Peyer's patch (tissue), 4 donors: ENCODE results near the gene GLRX5. TPM values are rescaled to one million over a fixed set of nuclear protein-coding genes. Genes with fewer than 3 reads are reported as not detected.

Experiments used
- DNase-seq, 3 donors: peaks; one replicate each; pipeline ENCODE4 v3.0.0-alpha.2; 2017 to 2019
- H3K27ac ChIP-seq, 4 donors: fragments of 200-600 bp; sonication (generic); one replicate each; pipeline ENCODE4 v1.5.1; 2016 to 2019
- H3K27me3 ChIP-seq, 2 donors: fragments of 200-600 bp; sonication (generic); one replicate each; pipeline ENCODE4 v1.5.1; 2019
- H3K36me3 ChIP-seq, 3 donors: fragments of 200-600 bp; sonication (generic); one replicate each; pipeline ENCODE4 v1.5.1; 2016 to 2019
- H3K4me1 ChIP-seq, 4 donors: fragments of 200-600 bp; sonication (generic); one replicate each; pipeline ENCODE4 v1.5.1; 2016 to 2019
- H3K4me3 ChIP-seq, 4 donors: fragments of 200-600 bp; sonication (generic); 1 replicate in 3 of 4; 2 replicates in 1 of 4; pipeline ENCODE4 v1.5.1; 2016 to 2019; ENCODE audit warnings: mild to moderate bottlenecking in 1 of 4
- H3K9me3 ChIP-seq, 4 donors: fragments of 200-600 bp; sonication (generic); one replicate each; pipeline ENCODE4 v1.5.1; 2016 to 2019; ENCODE audit warnings: mild to moderate bottlenecking in 1 of 4
- CTCF ChIP-seq, 6 experiments: fragments of 450-650 bp in 4 of 6; fragments of 200-600 bp in 2 of 6; sonication (generic) in 1 of 6; IDR thresholded peaks; one replicate each; pipeline ENCODE4 v1.5.1; 2017 to 2019; ENCODE audit warnings: antibody characterized with exemption in 6 of 6, mild to moderate bottlenecking in 3 of 6, moderate library complexity in 1 of 6
- POLR2A ChIP-seq, 2 donors: fragments of 450-650 bp; IDR thresholded peaks; one replicate each; pipeline ENCODE4 v1.5.1; 2017; ENCODE audit warnings: antibody characterized with exemption in 2 of 2, mild to moderate bottlenecking in 2 of 2, moderate library complexity in 2 of 2
- total RNA-seq, 4 donors: library from RNA; depleted of rRNA; stranded (reverse); fragments of >200 nt; gene quantifications; one replicate each; pipeline ENCODE4 v1.1.0, GENCODE V29; 2016

The GLRX5 gene
- total RNA-seq, 4 donors from 2014 or later = 24.8 to 42.7 (median 29.5) TPM

DNA sequence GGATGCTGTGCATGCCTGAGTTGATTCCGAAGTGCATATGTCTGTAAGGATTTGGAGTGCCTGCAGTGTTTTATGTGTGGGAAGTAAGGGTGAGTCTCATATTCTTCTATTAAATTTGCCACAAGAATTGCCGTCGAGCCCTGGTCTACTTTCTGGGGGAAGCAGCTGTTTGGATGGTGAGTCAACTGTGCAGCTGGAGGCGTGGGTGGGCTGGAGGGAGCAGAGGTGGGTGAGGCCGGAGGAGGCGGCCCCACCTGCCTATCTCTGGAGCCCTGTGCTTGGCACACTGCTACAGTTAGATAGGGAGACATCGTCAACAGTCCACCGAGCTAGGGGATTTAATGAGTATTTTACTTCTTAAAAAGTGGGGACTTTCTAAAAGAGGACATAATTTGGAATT, 9.7 kb downstream of the GLRX5 start:
- H3K27me3 ChIP-seq = no peaks in the 10 kb centered on the region
- H3K27ac ChIP-seq = no peak overlapping the region
- H3K9me3 ChIP-seq = no peaks in the 10 kb centered on the region
- no peak overlapping the region for H3K4me3 ChIP-seq
- no peak for DNase-seq
- TF ChIP-seq CTCF (IDR thresholded peaks at IDR 0.05) (no peak), POLR2A (IDR thresholded peaks at IDR 0.05) (no peak)
- H3K36me3 ChIP-seq = peaks cover 0 to 13% (median 0%) of the 10 kb centered on the region in 3 donors
- no peaks in the 10 kb centered on the region for H3K4me1 ChIP-seq

- H3K27me3 ChIP-seq = no peaks in the 10 kb centered on the region
- H3K4me3 ChIP-seq = no peak overlapping the region
- H3K9me3 ChIP-seq = no peaks in the 10 kb centered on the region
- no peaks in the 10 kb centered on the region for H3K4me1 ChIP-seq
- peaks cover 0 to 13% (median 0%) of the 10 kb centered on the region in 3 donors for H3K36me3 ChIP-seq
- no peak overlapping the region for H3K27ac ChIP-seq
- no peak for DNase-seq
- TF ChIP-seq POLR2A (IDR thresholded peaks at IDR 0.05) (no peak), CTCF (IDR thresholded peaks at IDR 0.05) (no peak)
Measured at GRCh38 chr14:95545515-95546168, 10.8 kb downstream of the GLRX5 start.

DNA sequence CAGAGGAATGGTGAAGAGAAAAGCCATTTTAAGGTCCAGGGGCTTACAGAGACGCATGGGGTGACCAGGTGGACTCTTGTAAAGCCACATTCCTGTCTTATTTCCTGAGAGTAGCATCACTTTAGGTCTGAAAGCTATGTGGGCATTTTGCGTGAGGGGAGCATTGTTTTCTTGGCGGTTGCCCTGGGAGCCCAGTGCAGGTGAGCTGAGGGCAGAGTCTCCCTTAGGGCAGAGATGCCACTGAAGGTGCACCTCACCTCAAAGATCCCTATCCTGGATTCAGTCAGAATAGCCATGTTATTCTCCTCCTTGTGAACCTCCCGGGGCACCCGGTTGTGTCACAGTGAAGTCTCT, 12.4 kb downstream of the GLRX5 start:
- H3K4me1 ChIP-seq = no peaks in the 10 kb centered on the region
- no peak overlapping the region for H3K27ac ChIP-seq
- TF ChIP-seq CTCF (IDR thresholded peaks at IDR 0.05) (no peak), POLR2A (IDR thresholded peaks at IDR 0.05) (no peak)
- DNase-seq = no peak
- H3K36me3 ChIP-seq = peaks cover 0 to 13% (median 0%) of the 10 kb centered on the region in 3 donors
- no peak overlapping the region for H3K4me3 ChIP-seq
- H3K27me3 ChIP-seq = no peaks in the 10 kb centered on the region
- H3K9me3 ChIP-seq = no peaks in the 10 kb centered on the region

DNA sequence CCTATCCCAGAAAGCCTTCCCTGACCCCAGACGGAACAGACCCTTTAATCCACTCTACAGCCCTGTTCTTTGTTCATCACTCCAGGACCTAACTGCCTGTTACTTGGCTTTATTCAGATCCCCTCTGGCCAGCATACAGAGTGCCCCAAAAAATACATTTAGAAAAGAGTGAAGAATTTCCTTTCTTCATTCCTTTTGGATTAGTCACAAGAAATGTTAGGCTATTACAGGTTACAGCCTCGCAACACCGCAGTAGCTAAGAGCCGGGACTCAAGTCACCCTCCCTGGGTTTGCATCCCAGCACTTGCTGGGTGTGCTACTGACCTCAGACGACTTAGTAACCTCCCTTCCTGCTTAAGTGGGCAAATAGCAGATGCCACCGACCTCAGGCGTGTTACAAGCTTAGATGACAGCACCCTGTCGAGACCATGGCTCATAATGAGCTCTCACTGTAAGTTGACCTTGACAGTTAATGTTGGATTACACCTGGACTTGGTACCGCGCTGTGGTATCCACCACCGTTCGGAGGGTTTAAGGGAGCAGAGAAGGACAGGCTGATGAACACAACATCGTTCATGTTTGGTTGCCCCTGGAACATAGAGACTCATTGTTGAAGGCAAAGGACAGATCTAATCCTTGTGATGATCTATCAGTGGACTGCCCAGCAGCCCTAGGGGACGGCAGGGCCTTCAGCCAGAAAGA, 12.9 kb downstream of the GLRX5 start:
- Histone ChIP-seq H3K27me3 (no peaks in the 10 kb centered on the region), H3K36me3 (peaks cover 0 to 13% (median 0%) of the 10 kb centered on the region in 3 donors), H3K4me3 (no peak overlapping the region), H3K9me3 (no peaks in the 10 kb centered on the region), H3K4me1 (no peaks in the 10 kb centered on the region), H3K27ac (no peak overlapping the region)
- TF ChIP-seq CTCF (IDR thresholded peaks at IDR 0.05) = no peak
- no peak for TF ChIP-seq POLR2A (IDR thresholded peaks at IDR 0.05)
- DNase-seq = no peak

DNA sequence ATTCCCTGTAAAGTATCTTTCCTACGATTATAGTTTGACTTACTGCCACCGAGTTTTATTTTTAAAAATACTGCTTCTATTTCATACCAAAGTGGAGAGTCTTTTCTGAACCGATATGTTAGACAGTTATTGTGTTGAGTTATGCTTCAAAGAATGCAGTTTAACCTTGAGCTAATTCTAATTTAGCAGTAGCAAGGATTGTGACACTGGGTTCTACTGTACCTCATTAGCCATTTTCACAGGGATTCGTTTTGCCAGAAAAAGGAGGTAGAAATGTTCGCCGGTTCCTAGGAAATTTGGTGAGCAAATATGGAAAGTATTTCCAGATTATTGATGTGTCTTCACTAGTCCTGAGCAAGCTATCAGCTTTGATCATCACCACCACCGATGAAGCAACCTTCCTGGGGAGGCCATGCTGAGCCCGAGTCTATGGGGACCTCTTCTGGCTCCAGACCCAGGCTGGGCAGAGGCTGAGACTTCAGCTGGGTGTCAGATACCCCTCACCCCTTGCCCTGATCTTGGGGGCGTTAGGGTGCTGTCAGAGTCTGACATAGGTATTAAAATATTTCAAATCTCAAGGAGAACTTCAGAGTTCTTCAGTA, 13.6 kb downstream of the GLRX5 start:
- Histone ChIP-seq H3K4me3 (no peak overlapping the region), H3K4me1 (no peaks in the 10 kb centered on the region), H3K27me3 (no peaks in the 10 kb centered on the region), H3K36me3 (peaks cover 0 to 13% (median 0%) of the 10 kb centered on the region in 3 donors), H3K27ac (no peak overlapping the region), H3K9me3 (no peaks in the 10 kb centered on the region)
- DNase-seq = no peak
- TF ChIP-seq CTCF (IDR thresholded peaks at IDR 0.05) (no peak), POLR2A (IDR thresholded peaks at IDR 0.05) (no peak)
